GM12873 (cell line): ENCODE measurements around the gene ALK.

Experiments used
- TF ChIP-seq, protein P1 (sequence below): IDR thresholded peaks from 2 replicates; pipeline ENCODE4 v1.5.1; 2012; ENCODE audit warnings: low read depth, mild to moderate bottlenecking, moderate library complexity, low read length, control low read depth; ENCODE audit not compliant: insufficient read depth; ENCODE audit errors: missing control alignments

The ALK gene

DNA sequence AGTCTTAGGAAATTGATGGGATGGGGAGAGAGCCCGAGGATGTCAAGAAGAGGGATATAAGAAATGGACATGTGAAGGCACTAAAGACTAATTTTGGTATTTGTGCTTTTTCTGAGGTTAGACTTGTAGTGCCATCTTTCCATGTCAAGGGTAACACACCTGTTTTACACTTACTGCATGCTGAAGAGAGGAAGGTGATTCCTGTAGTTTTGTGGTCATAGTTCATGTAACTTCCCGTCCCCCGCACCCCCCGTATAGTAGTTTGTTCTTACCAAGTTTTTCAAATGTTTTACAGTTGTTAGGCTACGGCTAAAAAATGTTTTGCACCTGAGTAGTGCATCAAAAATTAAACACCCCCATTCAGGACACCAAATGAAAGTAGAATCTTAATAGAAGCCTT is 732.3 kb downstream of the ALK start:
- TF ChIP-seq, protein P1, sequence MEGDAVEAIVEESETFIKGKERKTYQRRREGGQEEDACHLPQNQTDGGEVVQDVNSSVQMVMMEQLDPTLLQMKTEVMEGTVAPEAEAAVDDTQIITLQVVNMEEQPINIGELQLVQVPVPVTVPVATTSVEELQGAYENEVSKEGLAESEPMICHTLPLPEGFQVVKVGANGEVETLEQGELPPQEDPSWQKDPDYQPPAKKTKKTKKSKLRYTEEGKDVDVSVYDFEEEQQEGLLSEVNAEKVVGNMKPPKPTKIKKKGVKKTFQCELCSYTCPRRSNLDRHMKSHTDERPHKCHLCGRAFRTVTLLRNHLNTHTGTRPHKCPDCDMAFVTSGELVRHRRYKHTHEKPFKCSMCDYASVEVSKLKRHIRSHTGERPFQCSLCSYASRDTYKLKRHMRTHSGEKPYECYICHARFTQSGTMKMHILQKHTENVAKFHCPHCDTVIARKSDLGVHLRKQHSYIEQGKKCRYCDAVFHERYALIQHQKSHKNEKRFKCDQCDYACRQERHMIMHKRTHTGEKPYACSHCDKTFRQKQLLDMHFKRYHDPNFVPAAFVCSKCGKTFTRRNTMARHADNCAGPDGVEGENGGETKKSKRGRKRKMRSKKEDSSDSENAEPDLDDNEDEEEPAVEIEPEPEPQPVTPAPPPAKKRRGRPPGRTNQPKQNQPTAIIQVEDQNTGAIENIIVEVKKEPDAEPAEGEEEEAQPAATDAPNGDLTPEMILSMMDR, result no peak

DNA sequence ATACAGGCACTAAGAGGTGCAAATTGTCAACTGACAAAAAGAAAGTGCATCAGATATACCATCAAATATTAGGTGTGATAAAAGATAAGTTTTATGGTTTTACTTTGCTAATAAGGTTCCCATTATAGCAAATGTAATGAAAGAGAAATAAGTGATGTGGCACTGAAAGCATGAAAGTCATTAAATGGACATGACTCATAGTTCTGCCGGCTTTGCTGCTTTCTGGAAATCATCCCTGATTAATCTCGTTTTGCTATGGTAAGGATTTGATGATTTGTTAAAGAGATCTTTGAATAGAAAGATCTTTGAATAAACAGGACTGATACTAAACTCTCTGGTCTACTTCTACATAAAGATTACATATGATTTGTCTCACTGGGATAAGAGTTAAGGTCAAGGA is 733.5 kb downstream of the ALK start:
- TF ChIP-seq, protein P1, result no peak

DNA sequence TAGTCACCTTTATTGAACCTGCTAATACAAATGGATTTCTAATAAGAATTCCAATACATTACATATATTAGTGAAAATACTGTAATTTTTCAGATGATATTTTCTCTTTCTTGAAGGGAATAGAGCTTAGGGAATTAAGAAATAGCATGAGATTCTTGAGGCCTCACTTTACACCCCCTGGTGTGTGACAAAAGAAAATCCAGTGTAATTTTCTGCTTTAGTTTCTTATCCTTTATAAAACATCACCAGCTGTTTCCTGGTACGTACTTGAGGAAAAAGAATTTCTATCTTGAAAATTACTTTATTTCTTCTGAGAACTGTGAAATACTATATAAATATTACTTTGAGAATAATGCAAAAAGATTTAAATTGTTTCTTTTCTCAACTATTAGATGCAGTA is 734.6 kb downstream of the ALK start:
- TF ChIP-seq, protein P1, result no peak

DNA sequence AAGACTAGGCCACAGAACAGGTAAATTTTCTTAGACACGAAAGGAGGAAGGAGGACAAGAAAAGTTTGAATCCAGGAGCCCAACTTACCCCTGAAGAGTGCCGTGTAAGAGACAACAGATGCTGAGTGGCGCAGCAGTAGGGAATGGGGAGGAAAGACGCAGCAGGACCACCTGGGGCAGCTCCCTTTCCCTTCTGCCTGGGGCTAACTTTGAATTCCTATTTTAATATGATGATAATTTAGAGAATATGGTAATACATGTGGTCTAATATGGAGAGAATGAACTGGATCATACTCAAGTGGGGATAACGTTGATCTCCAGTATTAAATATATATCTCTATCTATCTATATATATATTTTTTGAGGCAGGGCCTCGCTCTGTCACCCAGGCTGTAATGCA is 736.9 kb downstream of the ALK start:
- TF ChIP-seq, protein P1, result no peak

DNA sequence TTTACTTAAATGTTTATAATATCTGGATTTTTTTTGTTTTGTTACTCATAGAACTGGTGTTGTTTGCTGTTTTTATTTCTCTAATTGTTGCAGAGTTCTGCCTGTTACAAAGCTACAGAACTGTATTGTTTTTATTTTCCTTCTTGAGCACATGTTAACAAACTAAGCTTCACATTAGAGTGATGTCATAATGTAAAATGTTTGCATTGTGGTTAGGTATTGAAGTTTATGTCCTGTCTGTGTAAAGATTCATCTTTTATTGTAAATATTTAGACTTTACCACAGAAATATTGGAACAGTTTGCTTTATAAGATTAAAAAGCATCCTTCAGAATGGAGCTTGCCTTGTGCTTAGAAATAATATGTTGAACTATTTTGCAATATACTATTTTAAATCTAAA is 738.5 kb downstream of the ALK start:
- TF ChIP-seq, protein P1, result no peak

DNA sequence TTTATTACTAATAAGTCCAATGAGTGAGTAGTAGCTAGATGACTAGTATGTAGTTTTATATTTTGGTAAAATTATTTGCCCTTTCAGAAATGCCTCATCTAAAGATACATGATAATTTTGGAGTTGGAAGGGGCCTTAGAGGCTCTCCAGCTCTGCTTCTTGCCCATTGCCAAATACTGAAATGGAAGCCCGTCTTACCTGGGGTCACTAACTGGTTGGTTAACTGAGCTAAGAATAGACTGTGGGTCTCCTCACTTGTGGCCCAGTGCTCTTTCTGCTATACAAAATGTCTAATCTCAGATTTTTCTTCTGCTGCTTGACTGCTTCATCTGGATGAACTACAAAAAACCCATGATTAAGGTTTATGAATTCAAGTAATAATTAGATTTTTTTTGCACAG is 739.1 kb downstream of the ALK start:
- TF ChIP-seq, protein P1, result no peak

DNA sequence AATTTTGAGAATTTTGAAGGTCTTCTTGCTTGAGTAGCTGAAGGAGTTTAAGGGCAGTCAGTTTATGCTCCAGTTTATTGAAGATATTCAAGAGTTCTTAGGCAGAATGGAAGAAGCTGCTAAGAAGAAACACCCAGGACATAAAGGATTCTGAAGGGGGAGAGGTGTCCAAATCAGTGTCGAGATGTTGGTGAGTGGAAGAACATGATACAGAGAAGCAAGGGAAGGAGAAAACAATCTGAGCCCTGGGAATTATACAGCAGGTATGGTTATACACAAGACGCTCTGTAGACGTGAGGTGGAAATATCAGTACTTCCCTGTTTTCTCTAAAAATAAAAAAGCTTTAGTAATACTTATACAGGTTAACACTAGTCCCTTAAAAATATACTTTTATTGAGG is 746.0 kb downstream of the ALK start:
- TF ChIP-seq, protein P1, result no peak
